HEK293 (cell line): Measurements from ENCODE around the gene PARD3B.

Experiments
- CTCF ChIA-PET: fragments of 350-600 bp; formaldehyde crosslinking; extraction: SDS; loops from one replicate; lab custom pipeline; 2021; ENCODE audit warnings: antibody characterized with exemption; lab: Yijun Ruan, JAX
- POLR2A ChIA-PET: fragments of 300-600 bp; formaldehyde crosslinking; extraction: SDS; loops from one replicate; lab custom pipeline; 2020; ENCODE audit warnings: antibody characterized with exemption, inconsistent platforms; lab: Yijun Ruan, JAX
- H3K27ac ChIP-seq: fragments of 200-500 bp; sonication (Bioruptor generic); 2 replicates; pipeline ENCODE4 v1.5.1; 2014; ENCODE audit warnings: low read depth, low read length, control low read depth, inconsistent platforms; ENCODE audit errors: extremely low read depth
- H3K36me3 ChIP-seq, 2 experiments: fragments of 200-500 bp in 1 of 2; sonication (Bioruptor generic) in 1 of 2; 1 replicate in 1 of 2; 2 replicates in 1 of 2; pipeline ENCODE4 v1.5.1; 2014 to 2017; ENCODE audit warnings: inconsistent platforms in 2 of 2, low read length in 2 of 2; ENCODE audit not compliant: control insufficient read depth in 2 of 2, insufficient read depth in 1 of 2
- H3K4me1 ChIP-seq: fragments of 200-500 bp; sonication (Bioruptor generic); 2 replicates; pipeline ENCODE4 v1.5.1; 2014; ENCODE audit warnings: mild to moderate bottlenecking, low read length, inconsistent platforms; ENCODE audit not compliant: control insufficient read depth, insufficient read depth
- H3K4me3 ChIP-seq: 2 replicates; pipeline ENCODE4 v1.5.1; 2011; ENCODE audit warnings: low read depth, mild to moderate bottlenecking, control low read depth, low read length, moderate library complexity
- H3K9me3 ChIP-seq: fragments of 200-500 bp; sonication (Bioruptor generic); 2 replicates; pipeline ENCODE4 v1.5.1; 2014; ENCODE audit warnings: low read depth, low read length, inconsistent platforms; ENCODE audit not compliant: control insufficient read depth, insufficient read depth
- BCL11B ChIP-seq: fragments of 450-650 bp; formaldehyde crosslinking; IDR thresholded peaks from 2 replicates; pipeline ENCODE4 v1.5.1; 2016; ENCODE audit warnings: low read depth, missing biosample characterization, missing genetic modification characterization
- FEZF1 ChIP-seq: fragments of 450-650 bp; formaldehyde crosslinking; IDR thresholded peaks from 2 replicates; pipeline ENCODE4 v1.5.1; 2016; ENCODE audit warnings: missing biosample characterization, missing genetic modification characterization
- KLF8 ChIP-seq: fragments of 450-650 bp; formaldehyde crosslinking; IDR thresholded peaks from 2 replicates; pipeline ENCODE4 v1.5.1; 2016; ENCODE audit warnings: missing biosample characterization, missing genetic modification characterization
- WT1 ChIP-seq: fragments of 450-650 bp; formaldehyde crosslinking; IDR thresholded peaks from 2 replicates; pipeline ENCODE4 v1.5.1; 2016; ENCODE audit warnings: missing biosample characterization, missing genetic modification characterization
- ZBTB21 ChIP-seq: fragments of 450-650 bp; formaldehyde crosslinking; IDR thresholded peaks from 2 replicates; pipeline ENCODE4 v1.5.1; 2017; ENCODE audit warnings: missing biosample characterization, missing genetic modification characterization
- ZEB2 ChIP-seq: fragments of 450-650 bp; formaldehyde crosslinking; IDR thresholded peaks from 2 replicates; pipeline ENCODE4 v1.5.1; 2016; ENCODE audit warnings: missing biosample characterization, missing genetic modification characterization
- ZNF221 ChIP-seq: fragments of 450-650 bp; formaldehyde crosslinking; IDR thresholded peaks from 2 replicates; pipeline ENCODE4 v1.5.1; 2017; ENCODE audit warnings: missing biosample characterization, missing genetic modification characterization, borderline replicate concordance
- ZNF274 ChIP-seq, 2 experiments: fragments of 200-500 bp in 1 of 2; fragments of 450-650 bp in 1 of 2; sonication (Bioruptor generic) in 1 of 2; formaldehyde crosslinking in 1 of 2; IDR thresholded peaks; 2 replicates each; pipeline versions ENCODE4 v1.5.1 to v1.6.1; 2014 to 2016; ENCODE audit warnings: borderline replicate concordance in 1 of 2, inconsistent platforms in 1 of 2, low read length in 1 of 2, missing biosample characterization in 1 of 2, missing genetic modification characterization in 1 of 2
- ZNF302 ChIP-seq: fragments of 450-650 bp; formaldehyde crosslinking; IDR thresholded peaks from 2 replicates; pipeline ENCODE4 v1.5.1; 2016; ENCODE audit warnings: missing biosample characterization, missing genetic modification characterization, low read depth
- ZNF37A ChIP-seq: fragments of 450-650 bp; IDR thresholded peaks from 2 replicates; pipeline ENCODE4 v1.5.1; 2018; ENCODE audit warnings: missing biosample characterization, missing genetic modification characterization
- ZNF394 ChIP-seq: fragments of 450-650 bp; formaldehyde crosslinking; IDR thresholded peaks from 2 replicates; pipeline ENCODE4 v1.5.1; 2016; ENCODE audit warnings: missing biosample characterization, missing genetic modification characterization, mild to moderate bottlenecking, moderate library complexity, borderline replicate concordance
- ZNF510 ChIP-seq: fragments of 450-650 bp; formaldehyde crosslinking; IDR thresholded peaks from 2 replicates; pipeline ENCODE4 v1.5.1; 2018; ENCODE audit warnings: mild to moderate bottlenecking, missing genetic modification characterization, missing biosample characterization; ENCODE audit not compliant: insufficient replicate concordance
- ZNF548 ChIP-seq: fragments of 450-650 bp; formaldehyde crosslinking; IDR thresholded peaks from 2 replicates; pipeline ENCODE4 v1.5.1; 2016; ENCODE audit warnings: missing biosample characterization, missing genetic modification characterization
- ZNF596 ChIP-seq: fragments of 450-650 bp; IDR thresholded peaks from 2 replicates; pipeline ENCODE4 v1.5.0; 2018; ENCODE audit warnings: missing biosample characterization, mild to moderate bottlenecking, missing genetic modification characterization, moderate library complexity
- ZNF624 ChIP-seq: fragments of 450-650 bp; formaldehyde crosslinking; IDR thresholded peaks from 2 replicates; pipeline ENCODE4 v1.5.1; 2017; ENCODE audit warnings: missing biosample characterization, missing genetic modification characterization
- ZNF76 ChIP-seq: fragments of 450-650 bp; formaldehyde crosslinking; IDR thresholded peaks from 2 replicates; pipeline ENCODE4; 2016; ENCODE audit warnings: low read depth, missing biosample characterization, missing genetic modification characterization, borderline replicate concordance
- ZNF777 ChIP-seq: fragments of 450-650 bp; formaldehyde crosslinking; IDR thresholded peaks from 2 replicates; pipeline ENCODE4 v1.5.1; 2017; ENCODE audit warnings: missing biosample characterization, missing genetic modification characterization, borderline replicate concordance
- ZNF830 ChIP-seq: fragments of 450-650 bp; IDR thresholded peaks from 2 replicates; pipeline ENCODE4 v1.5.0; 2018; ENCODE audit warnings: missing biosample characterization, missing genetic modification characterization, low read depth, mild to moderate bottlenecking, moderate library complexity
- TF ChIP-seq, protein P1 (sequence below): fragments of 450-650 bp; formaldehyde crosslinking; IDR thresholded peaks from 2 replicates; pipeline ENCODE4 v1.5.1; 2017; ENCODE audit warnings: missing biosample characterization, missing genetic modification characterization
- TF ChIP-seq, protein P2 (sequence below): sonication (generic); formaldehyde crosslinking; IDR thresholded peaks from 2 replicates; pipeline ENCODE4 v1.8.1; 2022; ENCODE audit warnings: mild to moderate bottlenecking, moderate library complexity, missing genetic modification reagents
- TF ChIP-seq, protein P3 (sequence below): fragments of 450-650 bp; formaldehyde crosslinking; IDR thresholded peaks from 2 replicates; pipeline ENCODE4 v1.5.1; 2016; ENCODE audit warnings: missing biosample characterization, missing genetic modification characterization
- TF ChIP-seq, protein P4 (sequence below): fragments of 450-650 bp; formaldehyde crosslinking; IDR thresholded peaks from 2 replicates; pipeline ENCODE4 v1.5.1; 2016; ENCODE audit warnings: missing biosample characterization, missing genetic modification characterization, low read depth
- TF ChIP-seq, protein P5 (sequence below): fragments of 450-650 bp; formaldehyde crosslinking; IDR thresholded peaks from 2 replicates; pipeline ENCODE4 v1.5.1; 2016; ENCODE audit warnings: missing biosample characterization, missing genetic modification characterization

Gene PARD3B

DNA sequence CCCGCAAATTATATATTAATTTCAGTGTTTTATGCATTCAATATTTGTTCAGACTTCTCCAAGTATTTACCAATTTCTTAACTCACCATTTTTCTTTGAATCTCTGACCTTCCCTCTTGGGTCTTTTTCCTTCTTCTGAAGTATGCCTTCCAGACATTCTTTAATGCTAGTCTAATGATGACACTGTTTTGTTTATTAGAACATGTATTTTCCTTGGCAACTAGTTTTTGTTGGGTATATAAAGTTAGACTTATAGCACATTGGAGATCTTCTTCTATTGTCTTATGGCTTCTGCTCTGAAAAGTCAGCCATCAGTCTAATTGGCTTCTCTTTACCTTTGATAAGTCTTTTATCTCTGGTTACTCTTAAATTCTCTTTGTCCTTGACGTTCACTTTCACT lies 713.8 kb downstream of the PARD3B start:
- no peaks in the 10 kb centered on the region for H3K4me1 ChIP-seq
- no peak for TF ChIP-seq ZEB2 (tag by site-specific recombination)
- TF ChIP-seq ZNF777 (tag by site-specific recombination), result no peak
- H3K36me3 ChIP-seq, result no peaks in the 10 kb centered on the region
- ChIA-PET CTCF (interaction anchor here (0.6 kb wide), 1 partner anchor 30 kb away, joined by 4 read pairs; no protein-coding TSS in a partner anchor), POLR2A (no interaction called here)
- H3K27ac ChIP-seq, result no peak overlapping the region
- H3K9me3 ChIP-seq, result no peaks in the 10 kb centered on the region
- no peak overlapping the region for H3K4me3 ChIP-seq

DNA sequence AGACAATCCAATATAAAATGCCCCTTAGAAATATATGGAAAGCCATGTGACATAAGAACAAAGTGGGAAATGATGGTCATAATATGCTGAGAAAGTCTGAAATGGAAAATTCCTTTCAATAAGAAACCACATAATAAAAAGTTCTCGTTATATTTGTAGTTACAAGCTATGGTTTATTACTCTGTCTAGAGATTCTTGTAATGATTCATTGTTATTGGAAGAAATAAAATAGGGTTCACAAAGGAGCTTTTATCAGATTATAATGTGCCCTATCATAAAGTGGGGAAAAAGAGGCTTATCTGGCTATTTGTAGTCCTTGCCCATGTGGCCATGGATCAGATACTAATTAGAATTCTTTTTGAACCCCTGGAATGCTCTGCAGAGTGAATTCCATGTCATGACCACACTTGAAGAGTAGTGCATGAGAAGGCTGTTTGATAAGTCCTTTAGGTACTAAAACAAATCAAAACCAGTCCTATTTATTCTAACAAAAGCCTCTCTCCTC lies 716.3 kb downstream of the PARD3B start:
- TF ChIP-seq, protein P1, sequence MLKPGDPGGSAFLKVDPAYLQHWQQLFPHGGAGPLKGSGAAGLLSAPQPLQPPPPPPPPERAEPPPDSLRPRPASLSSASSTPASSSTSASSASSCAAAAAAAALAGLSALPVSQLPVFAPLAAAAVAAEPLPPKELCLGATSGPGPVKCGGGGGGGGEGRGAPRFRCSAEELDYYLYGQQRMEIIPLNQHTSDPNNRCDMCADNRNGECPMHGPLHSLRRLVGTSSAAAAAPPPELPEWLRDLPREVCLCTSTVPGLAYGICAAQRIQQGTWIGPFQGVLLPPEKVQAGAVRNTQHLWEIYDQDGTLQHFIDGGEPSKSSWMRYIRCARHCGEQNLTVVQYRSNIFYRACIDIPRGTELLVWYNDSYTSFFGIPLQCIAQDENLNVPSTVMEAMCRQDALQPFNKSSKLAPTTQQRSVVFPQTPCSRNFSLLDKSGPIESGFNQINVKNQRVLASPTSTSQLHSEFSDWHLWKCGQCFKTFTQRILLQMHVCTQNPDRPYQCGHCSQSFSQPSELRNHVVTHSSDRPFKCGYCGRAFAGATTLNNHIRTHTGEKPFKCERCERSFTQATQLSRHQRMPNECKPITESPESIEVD, result peak; percentile 13; the same call in 1 of the 2 replicates
- TF ChIP-seq ZNF274 (IDR thresholded peaks at IDR 0.05; ENCODE audit: low read length) (no peak), ZNF274 (tag by site-specific recombination; IDR thresholded peaks at IDR 0.05; ENCODE audit: borderline replicate concordance) (no peak)
- Histone ChIP-seq H3K27ac (no peak overlapping the region), H3K36me3 (no peaks in the 10 kb centered on the region), H3K4me3 (no peak overlapping the region), H3K4me1 (no peaks in the 10 kb centered on the region), H3K9me3 (no peaks in the 10 kb centered on the region)
- CTCF ChIA-PET, result no interaction called here
- POLR2A ChIA-PET, result no interaction called here

DNA sequence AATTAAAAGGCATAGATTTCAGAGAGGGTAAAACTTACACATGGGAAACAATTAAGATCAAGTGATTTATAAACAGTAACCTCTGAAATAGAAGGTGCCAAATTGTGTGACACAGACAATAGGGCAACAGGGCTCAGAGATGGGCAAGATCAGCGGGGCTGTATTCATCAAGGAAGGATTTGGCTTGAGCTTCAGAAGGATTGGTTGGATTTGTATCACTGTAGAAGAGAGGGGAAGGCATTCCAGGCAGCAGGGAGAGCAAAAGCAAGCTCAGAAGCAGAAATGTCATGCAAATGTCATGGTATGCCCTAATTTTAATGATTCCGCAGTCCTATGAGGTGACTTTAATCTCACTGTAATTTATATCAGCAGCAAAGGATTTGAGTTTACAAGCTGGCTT lies 722.0 kb downstream of the PARD3B start:
- ChIA-PET POLR2A (no interaction called here), CTCF (no interaction called here)
- Histone ChIP-seq H3K9me3 (no peaks in the 10 kb centered on the region), H3K4me1 (no peaks in the 10 kb centered on the region), H3K27ac (no peak overlapping the region), H3K4me3 (no peak overlapping the region), H3K36me3 (no peaks in the 10 kb centered on the region)
- no peak for TF ChIP-seq ZBTB21 (tag by site-specific recombination)
- TF ChIP-seq ZNF830 (tag by site-specific recombination), result no peak
- TF ChIP-seq ZNF510 (tag by site-specific recombination), result no peak
- TF ChIP-seq, protein P2, sequence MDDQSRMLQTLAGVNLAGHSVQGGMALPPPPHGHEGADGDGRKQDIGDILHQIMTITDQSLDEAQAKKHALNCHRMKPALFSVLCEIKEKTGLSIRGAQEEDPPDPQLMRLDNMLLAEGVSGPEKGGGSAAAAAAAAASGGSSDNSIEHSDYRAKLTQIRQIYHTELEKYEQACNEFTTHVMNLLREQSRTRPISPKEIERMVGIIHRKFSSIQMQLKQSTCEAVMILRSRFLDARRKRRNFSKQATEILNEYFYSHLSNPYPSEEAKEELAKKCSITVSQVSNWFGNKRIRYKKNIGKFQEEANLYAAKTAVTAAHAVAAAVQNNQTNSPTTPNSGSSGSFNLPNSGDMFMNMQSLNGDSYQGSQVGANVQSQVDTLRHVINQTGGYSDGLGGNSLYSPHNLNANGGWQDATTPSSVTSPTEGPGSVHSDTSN, result no peak
- TF ChIP-seq, protein P3, sequence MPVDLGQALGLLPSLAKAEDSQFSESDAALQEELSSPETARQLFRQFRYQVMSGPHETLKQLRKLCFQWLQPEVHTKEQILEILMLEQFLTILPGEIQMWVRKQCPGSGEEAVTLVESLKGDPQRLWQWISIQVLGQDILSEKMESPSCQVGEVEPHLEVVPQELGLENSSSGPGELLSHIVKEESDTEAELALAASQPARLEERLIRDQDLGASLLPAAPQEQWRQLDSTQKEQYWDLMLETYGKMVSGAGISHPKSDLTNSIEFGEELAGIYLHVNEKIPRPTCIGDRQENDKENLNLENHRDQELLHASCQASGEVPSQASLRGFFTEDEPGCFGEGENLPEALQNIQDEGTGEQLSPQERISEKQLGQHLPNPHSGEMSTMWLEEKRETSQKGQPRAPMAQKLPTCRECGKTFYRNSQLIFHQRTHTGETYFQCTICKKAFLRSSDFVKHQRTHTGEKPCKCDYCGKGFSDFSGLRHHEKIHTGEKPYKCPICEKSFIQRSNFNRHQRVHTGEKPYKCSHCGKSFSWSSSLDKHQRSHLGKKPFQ, result no peak
- no peak for TF ChIP-seq BCL11B (tag by site-specific recombination)
- no peak for TF ChIP-seq FEZF1 (tag by site-specific recombination)
- TF ChIP-seq ZNF596 (tag by site-specific recombination), result no peak
- no peak for TF ChIP-seq KLF8 (tag by site-specific recombination)
- TF ChIP-seq ZNF624 (tag by site-specific recombination), result no peak
- TF ChIP-seq ZNF394, result no peak
- TF ChIP-seq, protein P4, sequence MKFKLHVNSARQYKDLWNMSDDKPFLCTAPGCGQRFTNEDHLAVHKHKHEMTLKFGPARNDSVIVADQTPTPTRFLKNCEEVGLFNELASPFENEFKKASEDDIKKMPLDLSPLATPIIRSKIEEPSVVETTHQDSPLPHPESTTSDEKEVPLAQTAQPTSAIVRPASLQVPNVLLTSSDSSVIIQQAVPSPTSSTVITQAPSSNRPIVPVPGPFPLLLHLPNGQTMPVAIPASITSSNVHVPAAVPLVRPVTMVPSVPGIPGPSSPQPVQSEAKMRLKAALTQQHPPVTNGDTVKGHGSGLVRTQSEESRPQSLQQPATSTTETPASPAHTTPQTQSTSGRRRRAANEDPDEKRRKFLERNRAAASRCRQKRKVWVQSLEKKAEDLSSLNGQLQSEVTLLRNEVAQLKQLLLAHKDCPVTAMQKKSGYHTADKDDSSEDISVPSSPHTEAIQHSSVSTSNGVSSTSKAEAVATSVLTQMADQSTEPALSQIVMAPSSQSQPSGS (tag by site-specific recombination), result no peak
- TF ChIP-seq ZNF548, result no peak
- TF ChIP-seq ZNF221 (tag by site-specific recombination), result no peak
- TF ChIP-seq ZNF37A, result no peak
- TF ChIP-seq, protein P5, sequence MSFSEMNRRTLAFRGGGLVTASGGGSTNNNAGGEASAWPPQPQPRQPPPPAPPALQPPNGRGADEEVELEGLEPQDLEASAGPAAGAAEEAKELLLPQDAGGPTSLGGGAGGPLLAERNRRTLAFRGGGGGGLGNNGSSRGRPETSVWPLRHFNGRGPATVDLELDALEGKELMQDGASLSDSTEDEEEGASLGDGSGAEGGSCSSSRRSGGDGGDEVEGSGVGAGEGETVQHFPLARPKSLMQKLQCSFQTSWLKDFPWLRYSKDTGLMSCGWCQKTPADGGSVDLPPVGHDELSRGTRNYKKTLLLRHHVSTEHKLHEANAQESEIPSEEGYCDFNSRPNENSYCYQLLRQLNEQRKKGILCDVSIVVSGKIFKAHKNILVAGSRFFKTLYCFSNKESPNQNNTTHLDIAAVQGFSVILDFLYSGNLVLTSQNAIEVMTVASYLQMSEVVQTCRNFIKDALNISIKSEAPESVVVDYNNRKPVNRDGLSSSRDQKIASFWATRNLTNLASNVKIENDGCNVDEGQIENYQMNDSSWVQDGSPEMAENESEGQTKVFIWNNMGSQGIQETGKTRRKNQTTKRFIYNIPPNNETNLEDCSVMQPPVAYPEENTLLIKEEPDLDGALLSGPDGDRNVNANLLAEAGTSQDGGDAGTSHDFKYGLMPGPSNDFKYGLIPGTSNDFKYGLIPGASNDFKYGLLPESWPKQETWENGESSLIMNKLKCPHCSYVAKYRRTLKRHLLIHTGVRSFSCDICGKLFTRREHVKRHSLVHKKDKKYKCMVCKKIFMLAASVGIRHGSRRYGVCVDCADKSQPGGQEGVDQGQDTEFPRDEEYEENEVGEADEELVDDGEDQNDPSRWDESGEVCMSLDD (tag by site-specific recombination), result no peak
- TF ChIP-seq ZNF76, result no peak
- no peak for TF ChIP-seq WT1 (tag by site-specific recombination)
- TF ChIP-seq ZNF302 (tag by site-specific recombination), result no peak
